NCI-H345 (cell line): ENCODE measurements around the gene STAG1.
"Not testable (repeated sequence)": the region's sequence is repeated elsewhere in the genome, so short reads cannot be mapped to it uniquely, and the experiment has no call there.

Source experiments
- DNase-seq: peaks from one replicate; lab custom pipeline; 2025; lab: John Stamatoyannopoulos, UW

The STAG1 gene

GRCh38 chr3:136512381-136512780 lies 239.8 kb downstream of the STAG1 start:
- no peak for DNase-seq

GRCh38 chr3:136505676-136506075 lies 246.5 kb downstream of the STAG1 start:
- no peak for DNase-seq

DNA sequence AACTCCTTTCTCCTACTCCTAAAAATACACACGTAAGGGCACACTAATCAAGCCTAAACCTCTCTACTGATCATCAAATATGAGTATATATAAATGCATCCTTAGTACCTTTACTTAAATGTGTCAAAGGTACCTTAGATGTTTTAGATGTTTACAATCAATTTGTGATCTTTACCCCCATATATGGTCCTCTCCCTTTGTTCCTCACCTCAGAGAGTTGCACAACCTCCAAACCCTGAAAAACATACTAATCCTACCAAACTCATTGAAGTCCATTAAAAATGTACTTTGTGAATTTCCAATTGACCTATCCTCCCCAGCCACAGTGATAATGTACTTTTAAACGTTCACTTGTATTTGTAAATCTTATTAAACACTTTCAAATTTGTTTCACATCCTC lies 249.1 kb downstream of the STAG1 start:
- no peak for DNase-seq

GRCh38 chr3:136498919-136499447 lies 253.2 kb downstream of the STAG1 start:
- no peak for DNase-seq

DNA sequence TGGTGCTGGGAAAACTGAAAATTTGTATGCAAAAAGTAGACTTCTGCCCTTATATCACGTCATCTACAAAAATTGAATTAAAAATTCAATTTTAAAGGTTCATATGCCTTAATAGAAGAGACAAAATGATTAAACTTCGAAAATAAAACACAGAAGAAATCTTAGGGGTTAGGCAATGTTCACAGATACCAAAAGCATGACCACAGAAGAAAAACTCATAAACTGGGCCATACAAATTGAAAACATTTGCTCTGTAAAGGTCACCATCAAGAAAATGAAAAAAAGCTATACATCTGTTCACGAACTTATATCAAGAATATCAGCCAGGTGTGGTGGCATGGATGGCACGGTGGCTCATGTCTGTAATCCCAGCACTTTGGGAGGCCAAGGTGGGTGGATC lies 257.0 kb downstream of the STAG1 start:
- DNase-seq = no peak

DNA sequence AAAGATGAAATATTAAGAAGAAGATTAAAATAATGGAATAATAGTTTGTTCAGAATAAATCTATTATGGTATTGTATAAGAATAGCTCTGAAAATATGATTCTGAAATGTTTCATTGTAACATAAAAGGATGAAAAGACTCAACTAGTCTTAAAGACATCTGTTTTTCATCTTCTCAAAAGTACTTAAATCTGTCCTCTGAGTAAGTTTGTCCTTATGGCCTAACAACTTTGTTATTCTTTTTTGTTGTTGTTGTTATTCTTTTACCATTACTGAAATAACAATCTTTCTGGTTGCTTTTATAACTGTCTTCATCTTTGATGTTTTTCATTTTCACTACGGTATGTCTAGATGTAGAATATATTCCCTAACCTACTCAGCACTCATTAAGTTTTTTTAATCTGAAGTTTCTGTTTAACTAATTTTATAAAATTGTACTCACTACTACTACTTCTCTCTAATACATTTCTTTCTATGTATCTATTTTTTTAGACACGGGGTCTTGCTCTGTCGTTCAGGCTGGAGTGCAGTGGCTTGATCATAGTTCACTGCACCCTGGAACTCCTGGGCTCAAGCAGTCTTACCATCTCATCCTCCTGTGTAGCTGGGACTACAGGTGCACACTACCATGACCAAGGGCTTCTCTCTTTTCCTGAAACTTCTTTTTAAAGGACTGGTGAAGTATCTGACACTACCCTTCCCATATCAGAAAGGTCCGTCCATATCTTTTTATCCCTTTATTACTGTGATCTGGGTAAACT lies 261.4 kb downstream of the STAG1 start:
- DNase-seq = no peak

- DNase-seq = no peak
These were observed 266.4 kb downstream of the STAG1 start for GRCh38 chr3:136485777-136486176.

DNA sequence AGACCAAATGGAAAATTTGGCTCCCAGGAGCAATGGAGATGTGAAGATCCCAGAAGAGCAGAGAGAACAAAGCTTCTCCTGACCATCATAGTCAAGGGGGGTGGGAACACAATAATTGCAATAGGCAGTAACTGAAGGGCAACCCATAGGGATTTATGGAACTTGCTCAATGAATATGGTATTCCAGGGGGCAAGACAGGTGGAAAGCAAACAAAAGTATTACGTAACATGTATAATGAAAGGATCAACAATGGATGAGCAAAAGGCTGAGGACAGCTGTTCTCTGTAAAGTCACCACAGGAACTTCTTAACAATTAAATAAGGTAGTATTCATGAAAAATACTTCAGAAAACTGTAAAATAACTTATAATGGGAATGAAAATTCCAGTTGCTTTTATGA lies 275.9 kb downstream of the STAG1 start:
- DNase-seq = no peak

DNA sequence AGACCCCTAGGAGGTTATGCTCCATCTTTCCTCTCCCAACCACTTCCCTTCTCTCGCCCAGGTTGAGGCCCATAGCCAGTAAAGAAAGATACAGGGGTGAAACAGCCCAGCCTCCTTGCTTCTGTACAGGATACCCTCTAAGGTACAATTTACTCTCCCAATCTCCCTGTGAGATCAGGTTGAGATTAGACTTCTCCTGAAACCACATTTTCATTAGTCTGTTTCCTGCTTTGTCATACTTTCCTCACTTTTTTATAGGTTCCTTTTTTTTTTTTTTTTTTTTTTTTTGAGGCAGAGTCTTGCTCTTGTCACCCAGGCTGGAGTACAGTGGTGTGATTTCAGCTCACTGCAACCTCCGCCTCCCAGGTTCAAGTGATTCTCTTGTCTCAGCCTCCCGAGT lies 277.3 kb downstream of the STAG1 start:
- not testable (repeated sequence) for DNase-seq

DNA sequence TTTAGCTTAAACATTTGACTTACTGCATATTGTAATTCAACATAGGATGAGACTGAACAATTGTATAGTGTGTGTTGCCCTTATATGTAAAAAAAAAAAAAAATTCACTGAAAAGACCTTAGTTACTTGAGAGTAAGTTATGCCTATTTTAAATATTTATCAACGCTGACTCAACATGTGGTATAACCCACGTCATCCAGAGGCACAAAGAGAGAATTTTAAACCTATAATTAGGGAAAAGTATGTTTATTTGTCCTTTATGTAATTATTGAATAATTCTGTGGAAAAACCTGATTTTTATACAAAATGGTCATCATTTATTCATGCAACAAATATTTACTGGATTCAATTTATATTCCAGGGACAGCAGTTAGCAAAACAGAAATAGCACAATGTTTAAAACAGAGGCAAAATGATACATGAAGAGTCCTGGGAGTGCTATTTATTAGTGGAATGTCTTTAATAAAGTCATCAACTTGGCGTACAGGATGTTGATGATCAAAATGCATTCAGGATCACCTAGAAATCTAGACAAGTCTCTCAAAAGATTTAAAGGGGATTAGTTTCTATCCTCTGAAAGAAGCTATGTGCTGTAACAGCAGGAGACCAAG lies 278.4 kb downstream of the STAG1 start:
- no peak for DNase-seq

DNA sequence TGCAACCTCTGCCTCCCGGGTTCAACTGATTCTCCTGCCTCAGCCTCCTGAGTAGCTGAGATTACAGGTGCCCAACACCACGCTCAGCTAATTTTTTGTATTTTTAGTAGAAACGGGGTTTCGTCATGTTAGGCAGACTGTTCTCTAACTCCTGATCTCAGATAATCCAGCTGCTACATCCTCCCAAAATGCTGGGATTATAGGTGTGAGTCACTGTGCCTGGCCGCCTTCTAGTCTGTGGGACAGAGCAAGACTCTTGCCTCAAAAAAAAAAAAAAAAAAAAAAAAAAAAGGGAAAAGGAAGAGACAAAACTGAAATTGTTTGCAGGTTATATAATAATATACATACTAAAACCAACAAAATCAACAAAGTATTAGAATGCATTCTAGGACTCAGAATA lies 286.9 kb downstream of the STAG1 start:
- no peak for DNase-seq

- no peak for DNase-seq
These were observed 287.7 kb downstream of the STAG1 start for GRCh38 chr3:136464502-136464901.

DNA sequence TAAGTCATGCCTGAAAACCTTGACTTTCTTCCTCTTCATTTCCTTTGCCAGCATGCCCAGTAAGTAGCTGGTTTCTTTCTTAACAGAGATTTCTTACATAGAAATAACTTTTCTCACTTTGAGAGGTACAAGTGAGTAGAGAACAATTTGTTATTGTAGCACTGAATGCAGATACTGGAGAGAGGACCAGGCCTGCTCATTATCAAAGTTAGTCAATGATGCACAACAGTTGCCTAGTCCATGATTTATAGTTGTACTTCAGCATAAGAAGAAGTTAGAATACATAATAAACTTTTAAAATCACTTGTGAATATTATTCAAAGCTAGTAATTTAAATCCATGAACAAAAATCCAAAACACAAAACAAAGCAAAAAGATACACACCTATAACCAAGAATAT lies 289.0 kb downstream of the STAG1 start:
- no peak for DNase-seq

DNA sequence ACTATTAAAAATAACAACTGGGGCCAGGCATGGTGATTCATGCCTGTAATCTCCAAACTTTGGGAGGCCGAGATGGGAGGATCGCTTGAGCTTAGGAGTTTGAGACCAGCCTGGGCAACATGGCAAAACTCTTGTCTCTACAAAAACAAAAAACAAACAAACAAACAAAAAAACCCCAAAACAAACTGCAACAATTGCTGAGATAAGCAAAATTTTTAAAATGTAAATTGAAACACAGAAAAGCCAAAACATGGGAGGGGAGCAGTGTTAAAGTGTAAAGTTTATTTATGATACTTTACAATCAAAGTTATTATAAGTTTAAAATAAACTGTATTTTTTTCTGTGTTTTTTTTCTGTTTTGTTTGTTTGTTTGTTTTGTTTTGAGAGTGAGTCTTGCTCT lies 294.4 kb downstream of the STAG1 start:
- no peak for DNase-seq

DNA sequence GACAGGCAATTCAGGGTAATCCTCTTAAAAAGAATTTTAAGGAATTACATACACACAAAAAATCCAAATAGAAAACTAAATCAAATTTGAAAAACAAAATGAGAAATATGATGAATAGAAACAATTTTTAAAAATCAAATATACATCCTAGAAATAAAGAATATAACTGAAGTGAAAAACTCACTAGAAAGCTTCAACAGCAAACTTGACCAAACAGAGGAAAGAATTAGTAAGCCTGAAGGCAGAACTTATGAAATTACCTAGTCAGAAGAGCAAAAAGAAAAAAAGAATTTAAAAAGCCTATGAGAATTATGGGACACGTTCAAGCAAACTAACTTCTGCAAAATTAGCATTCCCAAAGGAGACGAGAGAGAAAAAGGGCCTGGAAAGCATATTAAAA lies 296.0 kb downstream of the STAG1 start:
- no peak for DNase-seq

GRCh38 chr3:136444581-136444980 lies 307.6 kb downstream of the STAG1 start:
- DNase-seq = no peak

GRCh38 chr3:136437043-136437442 lies 315.1 kb downstream of the STAG1 start:
- no peak for DNase-seq

DNA sequence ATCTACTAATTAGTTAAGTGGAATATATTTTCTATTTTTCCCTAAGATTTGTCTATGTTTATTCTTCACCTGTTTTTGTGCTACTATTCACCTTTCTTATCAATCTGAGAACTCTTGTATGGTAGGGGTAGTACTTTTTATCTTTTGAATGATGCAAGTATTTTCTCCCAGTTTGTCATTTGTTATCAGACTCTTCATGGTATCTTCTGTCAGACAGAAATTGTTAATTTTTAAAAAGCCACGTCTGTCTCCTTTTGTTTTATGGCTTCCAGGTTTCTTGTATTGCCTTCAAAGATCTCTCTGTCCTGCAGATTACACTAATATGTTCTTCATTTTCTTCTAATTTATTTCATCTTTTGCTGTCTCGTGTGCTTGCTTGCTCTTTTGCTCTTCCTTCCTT lies 317.7 kb downstream of the STAG1 start:
- no peak for DNase-seq

GRCh38 chr3:136432685-136433084 lies 319.5 kb downstream of the STAG1 start:
- no peak for DNase-seq

DNA sequence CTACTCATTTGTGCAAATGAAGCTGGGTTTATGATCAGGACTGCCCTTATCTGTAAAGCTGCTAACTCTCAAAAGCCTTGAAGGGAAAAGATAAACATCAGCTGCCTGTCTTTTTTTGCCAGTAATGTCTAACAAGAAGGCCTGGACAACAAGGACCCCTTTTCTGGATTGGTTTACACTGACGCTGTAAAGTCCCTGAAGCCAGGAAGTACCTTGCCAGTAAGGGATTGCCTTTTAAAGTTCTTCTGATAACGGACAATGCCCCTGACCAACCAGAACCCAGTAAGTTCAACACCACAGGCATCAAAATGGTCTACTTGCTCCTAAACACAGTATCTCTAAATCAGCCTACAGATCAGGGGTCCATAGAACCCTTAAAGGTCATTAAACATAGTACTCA lies 324.0 kb downstream of the STAG1 start:
- DNase-seq = no peak

DNA sequence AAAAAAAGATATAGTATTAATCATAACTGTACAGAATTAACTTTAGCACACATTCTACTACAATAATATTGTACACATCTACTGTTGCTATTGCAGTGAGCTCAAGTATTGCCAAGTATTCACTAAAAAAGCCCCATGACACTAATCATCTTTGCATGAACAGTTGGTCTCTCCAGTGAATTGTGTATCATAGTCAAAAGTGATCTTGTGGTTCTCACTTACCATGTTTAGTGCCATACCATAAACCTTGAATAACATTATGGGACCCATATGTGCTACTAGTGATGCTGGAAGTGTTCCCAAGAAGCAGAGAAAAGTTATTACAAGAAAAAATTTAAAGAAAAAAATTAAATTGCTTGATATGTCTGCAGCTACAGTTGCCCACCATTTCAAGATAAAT lies 324.9 kb downstream of the STAG1 start:
- no peak for DNase-seq

DNA sequence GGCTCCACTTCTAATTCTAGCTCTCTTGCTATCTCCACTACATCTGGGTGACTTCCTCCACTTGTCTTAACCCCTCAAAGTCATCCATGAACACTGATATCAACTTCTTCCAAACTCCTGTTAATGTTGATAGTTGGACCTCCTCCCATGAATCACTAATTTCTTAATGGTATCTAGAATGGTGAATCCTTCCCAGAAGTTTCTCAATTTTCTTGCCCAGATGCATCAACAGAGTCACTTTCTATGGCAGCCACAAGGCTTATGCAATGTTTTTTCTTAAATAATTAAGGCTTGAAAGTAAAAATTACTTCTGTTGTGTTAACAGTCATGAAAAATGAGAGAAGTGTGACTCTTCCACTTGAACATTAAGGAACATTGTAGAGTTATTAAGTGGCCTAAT lies 337.7 kb downstream of the STAG1 start:
- DNase-seq = no peak

DNA sequence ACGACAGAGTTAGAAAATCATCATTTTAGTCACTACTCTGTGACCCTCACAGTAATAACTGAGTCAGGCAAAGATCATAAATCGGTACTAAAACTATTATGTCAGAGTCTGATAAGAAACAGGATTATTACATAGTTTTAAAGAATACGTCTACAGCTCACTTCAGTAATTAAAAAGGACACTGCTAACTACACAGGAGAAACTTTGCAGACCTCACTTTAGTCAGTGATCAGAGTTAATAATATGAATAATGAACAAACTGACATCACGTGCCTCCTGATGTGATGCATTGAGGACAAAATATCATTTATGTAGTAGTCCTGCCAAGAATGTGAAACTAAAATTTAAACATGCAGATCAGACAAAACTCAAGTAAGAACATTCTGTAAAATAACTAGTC lies 339.9 kb downstream of the STAG1 start:
- no peak for DNase-seq

- DNase-seq = no peak
These were observed 342.6 kb downstream of the STAG1 start for GRCh38 chr3:136409549-136409948.
